Activated T-cell treated with anti-CD3 and anti-CD28 coated beads, Interleukin-2, amount 50 U/mL, for 24 hours (primary cell): ENCODE results near the gene BEND7.

Experiments
- DNase-seq: peaks from one replicate; pipeline ENCODE4 v3.0.0-alpha.2; 2020
- H3K27ac Mint-ChIP-seq: 2 replicates; pipeline ENCODE4 v1.8.0; 2020; ENCODE audit warnings: mild to moderate bottlenecking, mixed read lengths
- H3K27me3 Mint-ChIP-seq: 2 replicates; pipeline ENCODE4 v1.8.0; 2020; ENCODE audit warnings: mixed read lengths
- H3K36me3 Mint-ChIP-seq: 2 replicates; pipeline ENCODE4 v1.8.0; 2020; ENCODE audit warnings: low read depth, mixed read lengths
- H3K4me1 Mint-ChIP-seq: 2 replicates; pipeline ENCODE4 v1.8.0; 2020; ENCODE audit warnings: low read depth, mixed read lengths
- H3K4me3 Mint-ChIP-seq: 2 replicates; pipeline ENCODE4 v1.8.0; 2020; ENCODE audit warnings: mild to moderate bottlenecking, moderate library complexity, mixed read lengths
- H3K9me3 Mint-ChIP-seq: 2 replicates; pipeline ENCODE4 v1.8.0; 2020; ENCODE audit warnings: mixed read lengths

The BEND7 gene

GRCh38 chr10:13503745-13504463 lies 24.9 kb downstream of the BEND7 start:
- no peaks in the 10 kb centered on the region for H3K4me1 Mint-ChIP-seq
- H3K27ac Mint-ChIP-seq: no peak overlapping the region
- H3K27me3 Mint-ChIP-seq: peaks cover 12% of the 10 kb centered on the region
- H3K36me3 Mint-ChIP-seq: no peaks in the 10 kb centered on the region
- no peak for DNase-seq
- H3K9me3 Mint-ChIP-seq: no peaks in the 10 kb centered on the region
- no peak overlapping the region for H3K4me3 Mint-ChIP-seq

GRCh38 chr10:13502380-13502779 lies 26.4 kb downstream of the BEND7 start:
- DNase-seq: no peak
- no peaks in the 10 kb centered on the region for H3K4me1 Mint-ChIP-seq
- H3K9me3 Mint-ChIP-seq: no peaks in the 10 kb centered on the region
- H3K4me3 Mint-ChIP-seq: no peak overlapping the region
- no peaks in the 10 kb centered on the region for H3K36me3 Mint-ChIP-seq
- no peak overlapping the region for H3K27ac Mint-ChIP-seq
- H3K27me3 Mint-ChIP-seq: peaks cover 12% of the 10 kb centered on the region

- H3K27me3 Mint-ChIP-seq: peaks cover 5% of the 10 kb centered on the region
- H3K36me3 Mint-ChIP-seq: no peaks in the 10 kb centered on the region
- no peak for DNase-seq
- no peaks in the 10 kb centered on the region for H3K9me3 Mint-ChIP-seq
- H3K27ac Mint-ChIP-seq: no peak overlapping the region
- H3K4me3 Mint-ChIP-seq: no peak overlapping the region
- no peaks in the 10 kb centered on the region for H3K4me1 Mint-ChIP-seq
Measured at GRCh38 chr10:13500201-13500600, 28.6 kb downstream of the BEND7 start.

GRCh38 chr10:13499150-13499549 lies 29.7 kb downstream of the BEND7 start:
- Mint-ChIP-seq H3K4me3 (no peak overlapping the region), H3K36me3 (no peaks in the 10 kb centered on the region), H3K9me3 (no peaks in the 10 kb centered on the region), H3K27me3 (peaks cover 7% of the 10 kb centered on the region), H3K4me1 (no peaks in the 10 kb centered on the region), H3K27ac (no peak overlapping the region)
- DNase-seq: no peak

GRCh38 chr10:13496931-13497330 lies 31.9 kb downstream of the BEND7 start:
- DNase-seq: no peak
- Mint-ChIP-seq H3K9me3 (no peaks in the 10 kb centered on the region), H3K36me3 (no peaks in the 10 kb centered on the region), H3K27ac (no peak overlapping the region), H3K27me3 (peaks cover 11% of the 10 kb centered on the region), H3K4me1 (no peaks in the 10 kb centered on the region), H3K4me3 (no peak overlapping the region)

- H3K9me3 Mint-ChIP-seq: no peaks in the 10 kb centered on the region
- peaks cover 11% of the 10 kb centered on the region for H3K27me3 Mint-ChIP-seq
- H3K27ac Mint-ChIP-seq: no peak overlapping the region
- no peak for DNase-seq
- H3K4me1 Mint-ChIP-seq: no peaks in the 10 kb centered on the region
- no peaks in the 10 kb centered on the region for H3K36me3 Mint-ChIP-seq
- H3K4me3 Mint-ChIP-seq: no peak overlapping the region
Measured at GRCh38 chr10:13496164-13496563, 32.6 kb downstream of the BEND7 start.

GRCh38 chr10:13492493-13493180 lies 36.2 kb downstream of the BEND7 start:
- no peak overlapping the region for H3K27ac Mint-ChIP-seq
- H3K27me3 Mint-ChIP-seq: peaks cover 9% of the 10 kb centered on the region
- no peaks in the 10 kb centered on the region for H3K9me3 Mint-ChIP-seq

GRCh38 chr10:13491747-13492360 lies 37.0 kb downstream of the BEND7 start:
- H3K9me3 Mint-ChIP-seq: no peaks in the 10 kb centered on the region
- H3K4me3 Mint-ChIP-seq: no peak overlapping the region
- peaks cover 9% of the 10 kb centered on the region for H3K27me3 Mint-ChIP-seq
- no peaks in the 10 kb centered on the region for H3K4me1 Mint-ChIP-seq
- H3K27ac Mint-ChIP-seq: no peak overlapping the region
- no peaks in the 10 kb centered on the region for H3K36me3 Mint-ChIP-seq
- DNase-seq: no peak

More at GRCh38 chr10:13492493-13493180, 36.2 kb downstream of the BEND7 start:
- no peaks in the 10 kb centered on the region for H3K36me3 Mint-ChIP-seq
- no peak for DNase-seq
- no peaks in the 10 kb centered on the region for H3K4me1 Mint-ChIP-seq
- no peak overlapping the region for H3K4me3 Mint-ChIP-seq

- H3K9me3 Mint-ChIP-seq: no peaks in the 10 kb centered on the region
- no peak overlapping the region for H3K27ac Mint-ChIP-seq
- DNase-seq: no peak
- H3K4me1 Mint-ChIP-seq: no peaks in the 10 kb centered on the region
- H3K4me3 Mint-ChIP-seq: no peak overlapping the region
- H3K27me3 Mint-ChIP-seq: peaks cover 9% of the 10 kb centered on the region
- H3K36me3 Mint-ChIP-seq: no peaks in the 10 kb centered on the region
Measured at GRCh38 chr10:13490503-13490902, 38.3 kb downstream of the BEND7 start.

- H3K4me1 Mint-ChIP-seq: no peaks in the 10 kb centered on the region
- H3K36me3 Mint-ChIP-seq: no peaks in the 10 kb centered on the region
- no peak for DNase-seq
- H3K27me3 Mint-ChIP-seq: peaks cover 7% of the 10 kb centered on the region
- no peaks in the 10 kb centered on the region for H3K9me3 Mint-ChIP-seq
- no peak overlapping the region for H3K27ac Mint-ChIP-seq
- H3K4me3 Mint-ChIP-seq: no peak overlapping the region
Measured at GRCh38 chr10:13489035-13489599, 39.7 kb downstream of the BEND7 start.

- Mint-ChIP-seq H3K27me3 (peaks cover 2% of the 10 kb centered on the region), H3K27ac (no peak overlapping the region), H3K36me3 (no peaks in the 10 kb centered on the region), H3K4me3 (no peak overlapping the region), H3K9me3 (no peaks in the 10 kb centered on the region), H3K4me1 (peaks cover 4% of the 10 kb centered on the region)
- no peak for DNase-seq
Measured at GRCh38 chr10:13485623-13486022, 43.2 kb downstream of the BEND7 start.

GRCh38 chr10:13483951-13484350 lies 44.9 kb downstream of the BEND7 start:
- Mint-ChIP-seq H3K4me3 (no peak overlapping the region), H3K36me3 (no peaks in the 10 kb centered on the region), H3K27ac (no peak overlapping the region), H3K27me3 (peaks cover 7% of the 10 kb centered on the region), H3K4me1 (peaks cover 4% of the 10 kb centered on the region), H3K9me3 (no peaks in the 10 kb centered on the region)
- no peak for DNase-seq

GRCh38 chr10:13483073-13483472 lies 45.7 kb downstream of the BEND7 start:
- Mint-ChIP-seq H3K27me3 (peaks cover 9% of the 10 kb centered on the region), H3K4me1 (peaks cover 4% of the 10 kb centered on the region), H3K4me3 (no peak overlapping the region), H3K9me3 (no peaks in the 10 kb centered on the region), H3K27ac (no peak overlapping the region), H3K36me3 (no peaks in the 10 kb centered on the region)
- no peak for DNase-seq

- DNase-seq: no peak
- H3K36me3 Mint-ChIP-seq: no peaks in the 10 kb centered on the region
- H3K27me3 Mint-ChIP-seq: peaks cover 11% of the 10 kb centered on the region
- no peak overlapping the region for H3K27ac Mint-ChIP-seq
- H3K9me3 Mint-ChIP-seq: no peaks in the 10 kb centered on the region
- H3K4me1 Mint-ChIP-seq: peaks cover 4% of the 10 kb centered on the region
- no peak overlapping the region for H3K4me3 Mint-ChIP-seq
Measured at GRCh38 chr10:13481690-13482089, 47.1 kb downstream of the BEND7 start.

GRCh38 chr10:13475124-13475523 lies 53.7 kb downstream of the BEND7 start:
- DNase-seq: no peak

More at GRCh38 chr10:13475124-13475523, 53.7 kb downstream of the BEND7 start:
- H3K9me3 Mint-ChIP-seq: no peaks in the 10 kb centered on the region
- H3K4me3 Mint-ChIP-seq: no peak overlapping the region
- no peaks in the 10 kb centered on the region for H3K4me1 Mint-ChIP-seq
- peaks cover 10% of the 10 kb centered on the region for H3K27me3 Mint-ChIP-seq
- no peak overlapping the region for H3K27ac Mint-ChIP-seq
- H3K36me3 Mint-ChIP-seq: no peaks in the 10 kb centered on the region
